ENCODE results near the gene ARHGAP27. TPM values are rescaled to one million over a fixed set of nuclear protein-coding genes. Genes with fewer than 3 reads are reported as not detected.
"Not testable (repeated sequence)": the region's sequence is repeated elsewhere in the genome, so short reads cannot be mapped to it uniquely, and the experiment has no call there.

Gene ARHGAP27
- total and polyA plus RNA-seq, 2 experiments from 2014 or later: 0.59 to 3.4 TPM

- WGBS, 2 experiments (ENCODE audit: low coverage in 1 of 2, low lambda C conversion rate in 2 of 2, missing lambda C conversion rate in 2 of 2): 27 to 45% methylated on average over 5 to 7 of the region's 8 CpGs
- in situ Hi-C loops (cut with MboI): not testable (repeated sequence)
Observed at GRCh38 chr17:45461524-45462327, 29.1 kb upstream of the ARHGAP27 start.

GRCh38 chr17:45460422-45460821 is 27.8 kb upstream of the ARHGAP27 start:
- H3K4me2 ChIP-seq (ENCODE audit: unreplicated experiment); H3K27me3 ChIP-seq (replicated peaks; ENCODE audit: insufficient read depth); H3K36me3 ChIP-seq (ENCODE audit: low read depth); H3K9me2 ChIP-seq (ENCODE audit: insufficient read depth); H3K9ac ChIP-seq; H3K4me3 ChIP-seq; H3K9me3 ChIP-seq (ENCODE audit: low read depth); H3K27ac ChIP-seq; H2AFZ ChIP-seq; H3K79me2 ChIP-seq (ENCODE audit: insufficient read depth); DNase-seq; in situ Hi-C loops (cut with MboI); H3F3A ChIP-seq (ENCODE audit: insufficient read depth); H3K4me1 ChIP-seq (ENCODE audit: insufficient read depth); H4K20me1 ChIP-seq (ENCODE audit: insufficient read depth): not testable (repeated sequence)
- 96 to 99% methylated on average over 5 of the region's 5 CpGs for WGBS, 2 experiments (ENCODE audit: low coverage in 1 of 2, low lambda C conversion rate in 2 of 2, missing lambda C conversion rate in 2 of 2)

More at GRCh38 chr17:45461524-45462327, 29.1 kb upstream of the ARHGAP27 start:
- not testable (repeated sequence) for H3K4me2 ChIP-seq (ENCODE audit: unreplicated experiment); H3K4me3 ChIP-seq; H3F3A ChIP-seq (ENCODE audit: insufficient read depth); H3K36me3 ChIP-seq (ENCODE audit: low read depth); H3K9me3 ChIP-seq (ENCODE audit: low read depth); H3K4me1 ChIP-seq (ENCODE audit: insufficient read depth); H2AFZ ChIP-seq; H3K9me2 ChIP-seq (ENCODE audit: insufficient read depth); H4K20me1 ChIP-seq (ENCODE audit: insufficient read depth); H3K9ac ChIP-seq; H3K79me2 ChIP-seq (ENCODE audit: insufficient read depth); H3K27me3 ChIP-seq (replicated peaks; ENCODE audit: insufficient read depth)
- H3K27ac ChIP-seq: 0 out of 2 replicates have a peak overlapping the region, but pooled peaks have one; percentile 6
- peak; percentile 62 for DNase-seq

- H3K4me3 ChIP-seq; DNase-seq; H3K36me3 ChIP-seq (ENCODE audit: low read depth); H3K9me3 ChIP-seq (ENCODE audit: low read depth); H3F3A ChIP-seq (ENCODE audit: insufficient read depth); H3K27ac ChIP-seq; H3K4me1 ChIP-seq (ENCODE audit: insufficient read depth); H3K27me3 ChIP-seq (replicated peaks; ENCODE audit: insufficient read depth); H3K4me2 ChIP-seq (ENCODE audit: unreplicated experiment); H3K79me2 ChIP-seq (ENCODE audit: insufficient read depth); H2AFZ ChIP-seq; H3K9ac ChIP-seq; H3K9me2 ChIP-seq (ENCODE audit: insufficient read depth); H4K20me1 ChIP-seq (ENCODE audit: insufficient read depth); in situ Hi-C loops (cut with MboI): not testable (repeated sequence)
- 92 to 94% methylated on average over 7 to 8 of the region's 8 CpGs for WGBS, 2 experiments (ENCODE audit: low coverage in 1 of 2, low lambda C conversion rate in 2 of 2, missing lambda C conversion rate in 2 of 2)
Observed at GRCh38 chr17:45454341-45454740, 21.7 kb upstream of the ARHGAP27 start.

- 91 to 95% methylated on average over 17 of the region's 17 CpGs for WGBS, 2 experiments (ENCODE audit: low coverage in 1 of 2, low lambda C conversion rate in 2 of 2, missing lambda C conversion rate in 2 of 2)
- H3K27me3 ChIP-seq (replicated peaks; ENCODE audit: insufficient read depth); H3K9ac ChIP-seq; DNase-seq; H3K79me2 ChIP-seq (ENCODE audit: insufficient read depth); in situ Hi-C loops (cut with MboI); H3K27ac ChIP-seq; H3K4me3 ChIP-seq; H3K9me3 ChIP-seq (ENCODE audit: low read depth); H4K20me1 ChIP-seq (ENCODE audit: insufficient read depth); H3F3A ChIP-seq (ENCODE audit: insufficient read depth); H3K4me2 ChIP-seq (ENCODE audit: unreplicated experiment); H3K9me2 ChIP-seq (ENCODE audit: insufficient read depth); H2AFZ ChIP-seq; H3K4me1 ChIP-seq (ENCODE audit: insufficient read depth); H3K36me3 ChIP-seq (ENCODE audit: low read depth): not testable (repeated sequence)
Observed at GRCh38 chr17:45453731-45454130, 21.1 kb upstream of the ARHGAP27 start.

- DNase-seq; H3F3A ChIP-seq (ENCODE audit: insufficient read depth); H3K9me3 ChIP-seq (ENCODE audit: low read depth); H2AFZ ChIP-seq; H3K9ac ChIP-seq; H4K20me1 ChIP-seq (ENCODE audit: insufficient read depth); H3K27me3 ChIP-seq (replicated peaks; ENCODE audit: insufficient read depth); H3K36me3 ChIP-seq (ENCODE audit: low read depth); H3K9me2 ChIP-seq (ENCODE audit: insufficient read depth); H3K4me1 ChIP-seq (ENCODE audit: insufficient read depth); H3K4me3 ChIP-seq; in situ Hi-C loops (cut with MboI); H3K27ac ChIP-seq; H3K79me2 ChIP-seq (ENCODE audit: insufficient read depth); H3K4me2 ChIP-seq (ENCODE audit: unreplicated experiment): not testable (repeated sequence)
- 93% methylated on average over 7 of the region's 7 CpGs; no CpG with 5 or more reads in 1 of the 2 experiments for WGBS, 2 experiments (ENCODE audit: low coverage in 1 of 2, low lambda C conversion rate in 2 of 2, missing lambda C conversion rate in 2 of 2)
Observed at GRCh38 chr17:45453225-45453534, 20.5 kb upstream of the ARHGAP27 start.

GRCh38 chr17:45452329-45453224 is 19.9 kb upstream of the ARHGAP27 start:
- WGBS, 2 experiments (ENCODE audit: low coverage in 1 of 2, low lambda C conversion rate in 2 of 2, missing lambda C conversion rate in 2 of 2): 45 to 50% methylated on average over 8 to 9 of the region's 9 CpGs

GRCh38 chr17:45451660-45452059 is 19.0 kb upstream of the ARHGAP27 start:
- H3K9ac ChIP-seq; H3K27me3 ChIP-seq (replicated peaks; ENCODE audit: insufficient read depth); H3K79me2 ChIP-seq (ENCODE audit: insufficient read depth); H3K27ac ChIP-seq; H3K9me2 ChIP-seq (ENCODE audit: insufficient read depth); H3F3A ChIP-seq (ENCODE audit: insufficient read depth); H4K20me1 ChIP-seq (ENCODE audit: insufficient read depth); H3K36me3 ChIP-seq (ENCODE audit: low read depth); H3K9me3 ChIP-seq (ENCODE audit: low read depth); H2AFZ ChIP-seq; H3K4me2 ChIP-seq (ENCODE audit: unreplicated experiment); H3K4me3 ChIP-seq; DNase-seq; in situ Hi-C loops (cut with MboI): not testable (repeated sequence)
- 86 to 87% methylated on average over 6 of the region's 10 CpGs for WGBS, 2 experiments (ENCODE audit: low coverage in 1 of 2, low lambda C conversion rate in 2 of 2, missing lambda C conversion rate in 2 of 2)
- peaks cover 11% of the 10 kb centered on the region for H3K4me1 ChIP-seq (ENCODE audit: insufficient read depth)

More at GRCh38 chr17:45452329-45453224, 19.9 kb upstream of the ARHGAP27 start:
- H4K20me1 ChIP-seq (ENCODE audit: insufficient read depth); H3K27me3 ChIP-seq (replicated peaks; ENCODE audit: insufficient read depth); DNase-seq; in situ Hi-C loops (cut with MboI); H3K79me2 ChIP-seq (ENCODE audit: insufficient read depth); H3F3A ChIP-seq (ENCODE audit: insufficient read depth); H3K9ac ChIP-seq; H3K4me1 ChIP-seq (ENCODE audit: insufficient read depth); H3K9me3 ChIP-seq (ENCODE audit: low read depth); H3K36me3 ChIP-seq (ENCODE audit: low read depth); H3K4me2 ChIP-seq (ENCODE audit: unreplicated experiment); H2AFZ ChIP-seq; H3K4me3 ChIP-seq; H3K27ac ChIP-seq; H3K9me2 ChIP-seq (ENCODE audit: insufficient read depth): not testable (repeated sequence)

Data from GM23248 (cell line).